Ectodermal cell (in vitro differentiated cells): ENCODE measurements around the gene ZNF277.

ENCODE experiments used
- H3K27ac ChIP-seq: 2 replicates; pipeline ENCODE4 v1.7.0; 2013; ENCODE audit warnings: mild to moderate bottlenecking, low read depth, low read length; ENCODE audit not compliant: insufficient read depth, poor library complexity, severe bottlenecking
- H3K27me3 ChIP-seq: 2 replicates; pipeline ENCODE4 v1.7.0; 2013; ENCODE audit warnings: mild to moderate bottlenecking, low read length; ENCODE audit not compliant: insufficient read depth, control insufficient read depth, poor library complexity, severe bottlenecking
- H3K36me3 ChIP-seq: one replicate; pipeline ENCODE4 v1.7.0; 2013; ENCODE audit warnings: low read length; ENCODE audit not compliant: control insufficient read depth, insufficient read depth
- H3K4me1 ChIP-seq: one replicate; pipeline ENCODE4 v1.7.0; 2013; ENCODE audit warnings: low read length; ENCODE audit not compliant: control insufficient read depth, insufficient read depth
- H3K4me3 ChIP-seq: 2 replicates; pipeline ENCODE4 v1.7.0; 2013; ENCODE audit warnings: low read depth, low read length, control low read depth; ENCODE audit not compliant: insufficient read depth
- H3K9me3 ChIP-seq: 2 replicates; pipeline ENCODE4 v1.7.0; 2013; ENCODE audit warnings: mild to moderate bottlenecking, low read length, moderate library complexity; ENCODE audit not compliant: control insufficient read depth
- WGBS, 2 experiments: methylation state at CpG; one replicate each; pipeline ENCODE4 v1.1.7; 2013; ENCODE audit warnings: missing lambda C conversion rate in 2 of 2; 5-methylcytosine and 5-hydroxymethylcytosine counted together

ZNF277 gene

DNA sequence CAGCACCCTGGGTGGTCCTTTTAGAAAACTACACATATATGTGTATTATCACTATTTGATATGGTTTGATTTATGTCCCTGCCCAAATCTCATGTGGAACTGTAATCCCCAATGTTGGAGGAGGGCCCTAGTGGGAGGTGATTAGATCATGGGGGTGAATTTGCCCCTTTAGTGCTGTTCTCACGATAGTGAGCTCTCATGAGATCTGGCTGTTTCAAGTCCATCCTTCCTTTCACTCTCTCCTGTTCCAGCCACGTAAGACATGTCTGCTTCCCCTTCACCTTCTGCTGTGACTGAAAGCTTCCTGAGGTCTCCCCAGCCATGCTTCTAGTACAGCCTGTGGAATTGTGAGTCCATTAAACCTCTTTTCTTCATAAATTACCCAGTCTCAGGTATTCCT lies 37.6 kb upstream of the ZNF277 start:
- Histone ChIP-seq H3K27ac (no peak overlapping the region), H3K4me3 (no peak overlapping the region), H3K27me3 (no peaks in the 10 kb centered on the region), H3K9me3 (no peaks in the 10 kb centered on the region), H3K4me1 (peaks cover 10% of the 10 kb centered on the region), H3K36me3 (no peaks in the 10 kb centered on the region)
- WGBS, 2 experiments: 94 to 98% methylated on average over 2 of the region's 2 CpGs

DNA sequence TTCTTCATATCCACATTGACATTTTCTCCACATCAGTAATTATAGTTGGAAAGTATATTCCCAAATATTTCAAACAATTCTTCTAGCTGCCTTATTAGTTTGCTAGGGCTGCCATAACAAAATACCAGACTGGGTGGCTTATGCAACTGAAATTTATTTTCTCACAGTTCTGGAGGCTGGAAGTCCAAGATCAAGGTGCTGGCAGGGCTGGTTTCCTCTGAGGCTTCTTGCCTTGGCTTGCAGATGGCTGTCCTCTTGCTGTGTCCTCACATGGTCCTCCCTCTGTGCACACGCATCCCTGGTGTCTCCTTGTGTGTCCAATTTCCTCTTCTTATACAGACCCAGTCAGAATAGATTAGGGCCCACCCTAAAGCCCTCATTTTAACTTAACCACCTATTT lies 34.8 kb upstream of the ZNF277 start:
- Histone ChIP-seq H3K4me3 (no peak overlapping the region), H3K4me1 (peaks cover 10% of the 10 kb centered on the region), H3K27ac (no peak overlapping the region), H3K27me3 (no peaks in the 10 kb centered on the region), H3K9me3 (no peaks in the 10 kb centered on the region), H3K36me3 (no peaks in the 10 kb centered on the region)
- WGBS, 2 experiments: 92 to 97% methylated on average over 1 of the region's 1 CpG

DNA sequence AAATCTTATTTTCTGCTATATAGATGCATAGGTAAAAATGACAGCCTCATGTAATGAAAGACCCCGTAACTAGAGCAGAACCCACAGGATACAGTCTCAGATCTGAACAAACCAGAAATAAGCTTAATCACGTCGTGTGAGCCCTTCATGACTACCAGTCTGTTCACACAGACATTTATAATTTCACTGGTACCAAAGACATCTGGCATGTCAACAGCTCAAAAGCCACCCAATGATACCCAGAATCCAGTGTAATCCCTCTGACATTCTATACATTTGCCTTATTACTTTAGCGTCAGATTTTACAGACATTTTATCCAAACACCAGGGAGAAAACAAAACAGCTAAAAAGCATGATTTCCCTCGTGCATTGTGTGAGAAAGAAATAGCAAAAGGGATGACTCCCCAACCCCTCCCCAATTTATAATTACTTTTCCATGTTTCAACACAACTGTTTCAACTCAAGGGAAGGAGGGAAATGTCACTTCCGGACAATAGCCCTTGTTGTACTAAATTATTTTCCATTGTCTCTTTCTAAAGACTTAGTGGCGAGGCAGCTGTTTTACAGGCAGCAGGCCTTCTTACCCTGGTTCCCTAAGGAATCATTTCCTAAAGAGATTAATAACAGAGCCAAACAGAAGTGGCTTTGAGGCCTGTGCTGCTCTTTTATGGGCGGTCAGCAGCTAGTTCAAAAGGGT lies 33.5 kb upstream of the ZNF277 start:
- H3K27me3 ChIP-seq: no peaks in the 10 kb centered on the region
- no peaks in the 10 kb centered on the region for H3K36me3 ChIP-seq
- WGBS, 2 experiments: 89 to 97% methylated on average over 8 of the region's 8 CpGs
- H3K4me3 ChIP-seq: no peak overlapping the region
- H3K4me1 ChIP-seq: peaks cover 10% of the 10 kb centered on the region
- no peaks in the 10 kb centered on the region for H3K9me3 ChIP-seq
- no peak overlapping the region for H3K27ac ChIP-seq

DNA sequence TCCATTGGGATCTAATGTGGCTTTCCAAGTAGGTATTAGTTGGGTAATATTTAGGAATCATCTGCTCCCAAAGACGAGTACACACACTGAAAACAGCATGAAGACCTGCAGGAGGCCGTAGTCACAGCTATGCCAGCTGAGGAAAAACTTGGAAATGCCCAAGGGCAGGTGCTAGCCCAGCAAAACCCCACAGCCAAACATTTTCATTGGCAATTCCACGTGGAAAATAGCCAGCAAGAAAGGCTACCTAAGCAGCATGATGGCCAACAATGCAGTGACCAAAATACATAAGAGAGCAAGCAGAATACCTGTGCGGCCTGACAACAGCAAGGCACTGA lies 33.0 kb upstream of the ZNF277 start:
- no peaks in the 10 kb centered on the region for H3K36me3 ChIP-seq
- no peak overlapping the region for H3K27ac ChIP-seq

DNA sequence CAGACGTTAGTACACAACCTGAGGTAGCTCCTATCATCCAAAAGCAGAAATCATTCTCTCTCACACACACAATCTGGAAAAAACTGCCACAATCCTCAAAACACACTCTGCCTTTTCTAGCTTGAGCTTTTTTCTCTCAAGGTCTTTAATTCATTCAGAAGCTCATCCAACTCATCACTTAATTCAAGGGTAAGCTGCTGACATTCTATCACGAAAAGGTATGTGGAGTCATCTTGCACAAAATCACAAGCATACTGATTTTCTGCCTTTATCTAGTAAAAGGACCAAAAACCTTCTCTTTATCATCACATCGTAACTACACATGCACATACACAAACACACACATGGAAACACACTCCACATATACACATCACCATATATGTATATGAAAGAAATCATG lies 32.3 kb upstream of the ZNF277 start:
- WGBS, 2 experiments: 88 to 94% methylated on average over 3 of the region's 3 CpGs
- no peak overlapping the region for H3K4me3 ChIP-seq
- H3K4me1 ChIP-seq: peaks cover 10% of the 10 kb centered on the region
- H3K27ac ChIP-seq: no peak overlapping the region
- no peaks in the 10 kb centered on the region for H3K9me3 ChIP-seq
- no peaks in the 10 kb centered on the region for H3K27me3 ChIP-seq
- no peaks in the 10 kb centered on the region for H3K36me3 ChIP-seq

More for the DNA sequence above, 33.0 kb upstream of the ZNF277 start:
- no peak overlapping the region for H3K4me3 ChIP-seq
- 85 to 90% methylated on average over 4 of the region's 4 CpGs for WGBS, 2 experiments
- H3K9me3 ChIP-seq: no peaks in the 10 kb centered on the region
- H3K4me1 ChIP-seq: peaks cover 10% of the 10 kb centered on the region
- no peaks in the 10 kb centered on the region for H3K27me3 ChIP-seq

DNA sequence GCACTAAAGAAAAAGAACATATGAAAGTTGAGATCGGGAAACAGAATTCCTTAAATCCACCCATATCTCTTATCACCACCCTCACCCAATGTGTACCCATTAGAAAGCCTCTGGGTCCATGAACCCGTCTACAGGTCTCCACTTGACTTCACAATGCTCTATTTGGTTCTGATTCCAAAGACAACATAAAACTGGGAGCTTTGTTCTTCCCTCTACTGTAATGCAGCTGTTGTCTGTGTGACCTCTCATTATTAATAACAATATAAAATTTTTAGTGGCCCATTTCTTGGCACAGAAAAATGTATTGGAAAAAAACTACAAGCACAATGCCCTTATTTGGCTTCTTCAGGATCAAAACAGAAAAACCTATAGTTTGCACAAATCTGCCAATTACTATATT lies 30.3 kb upstream of the ZNF277 start:
- WGBS, 2 experiments: 90 to 92% methylated on average over 2 of the region's 2 CpGs
- Histone ChIP-seq H3K9me3 (no peaks in the 10 kb centered on the region), H3K36me3 (no peaks in the 10 kb centered on the region), H3K4me3 (no peak overlapping the region), H3K27me3 (no peaks in the 10 kb centered on the region), H3K27ac (no peak overlapping the region), H3K4me1 (peaks cover 15% of the 10 kb centered on the region)

DNA sequence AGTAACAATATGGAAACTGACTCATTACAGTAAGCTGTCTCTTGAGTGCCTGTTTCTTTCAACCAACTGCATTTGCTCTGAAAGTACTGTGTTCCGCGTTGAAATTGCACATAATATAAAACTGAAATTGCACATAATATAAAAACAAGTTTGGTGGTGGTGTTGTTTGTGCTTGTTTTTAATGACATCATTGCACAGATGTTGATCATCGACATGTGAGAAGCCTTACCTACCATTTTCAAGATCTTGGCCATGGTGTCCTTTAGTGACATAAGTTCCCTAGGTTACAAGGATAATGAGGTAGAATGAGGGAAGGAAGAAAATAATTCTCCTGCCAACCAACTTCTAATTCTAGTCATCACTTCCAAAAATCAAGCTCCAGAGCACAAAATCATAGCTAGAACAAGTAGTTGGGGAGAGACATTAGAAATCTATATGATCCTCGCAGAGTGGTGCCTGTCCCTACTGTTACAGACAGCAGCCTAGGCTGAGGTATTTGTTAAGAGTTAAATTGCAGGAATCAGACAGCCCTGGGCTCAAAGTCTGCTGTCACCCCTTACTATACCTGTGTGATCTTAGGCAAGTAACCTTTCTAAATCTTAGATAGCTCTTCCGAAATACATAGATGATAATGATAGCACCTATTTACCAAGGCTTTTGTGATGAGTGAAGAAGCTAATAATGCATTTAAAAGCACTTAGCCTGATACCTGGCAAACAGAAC lies 29.6 kb upstream of the ZNF277 start:
- Histone ChIP-seq H3K4me3 (no peak overlapping the region), H3K36me3 (no peaks in the 10 kb centered on the region), H3K27me3 (no peaks in the 10 kb centered on the region), H3K9me3 (no peaks in the 10 kb centered on the region), H3K27ac (no peak overlapping the region), H3K4me1 (peaks cover 15% of the 10 kb centered on the region)
- 94% methylated on average over 4 of the region's 5 CpGs for WGBS, 2 experiments

DNA sequence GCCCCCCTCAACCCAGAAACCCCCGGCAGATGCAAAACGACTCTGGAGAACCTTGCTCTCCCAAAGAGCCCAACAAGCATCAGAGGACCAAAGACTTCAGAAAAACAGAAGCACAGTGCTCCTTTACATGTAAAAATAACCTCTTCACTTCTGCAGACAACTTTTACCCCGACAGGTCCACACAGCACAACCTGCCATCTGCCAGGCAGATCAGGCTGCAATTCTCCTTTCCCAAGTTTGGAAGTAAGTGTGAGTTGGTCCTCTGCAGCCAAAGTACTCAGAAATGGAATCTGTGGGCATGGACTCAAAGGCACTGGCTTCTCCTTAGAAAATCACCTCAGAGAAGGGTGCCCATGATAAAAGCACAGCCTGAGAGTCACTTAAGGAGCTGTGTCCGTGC lies 26.3 kb upstream of the ZNF277 start:
- Histone ChIP-seq H3K36me3 (no peaks in the 10 kb centered on the region), H3K4me1 (peaks cover 8% of the 10 kb centered on the region), H3K27me3 (no peaks in the 10 kb centered on the region), H3K27ac (no peak overlapping the region), H3K4me3 (no peak overlapping the region), H3K9me3 (no peaks in the 10 kb centered on the region)
- WGBS, 2 experiments: 85 to 87% methylated on average over 4 of the region's 4 CpGs

DNA sequence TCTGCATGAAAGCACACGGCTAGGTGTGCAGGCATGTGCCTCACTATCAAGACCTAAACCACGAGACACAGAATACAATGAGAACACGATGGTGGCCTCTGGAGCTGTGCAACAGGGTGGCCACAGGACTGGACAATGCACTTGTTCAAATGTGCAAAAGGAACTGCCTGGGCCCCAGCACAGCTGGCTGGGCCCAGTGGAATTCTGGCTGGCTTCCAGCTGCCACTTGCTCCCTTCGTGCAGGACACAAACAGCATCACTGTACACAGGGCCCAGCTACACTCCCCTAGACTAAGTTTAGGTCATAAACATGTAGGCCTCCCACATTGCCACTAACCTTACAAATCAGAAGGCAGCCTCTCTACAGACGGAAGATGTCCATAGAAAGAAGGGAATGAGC lies 23.7 kb upstream of the ZNF277 start:
- 92 to 96% methylated on average over 5 of the region's 5 CpGs for WGBS, 2 experiments
- Histone ChIP-seq H3K4me1 (peaks cover 10% of the 10 kb centered on the region), H3K27ac (no peak overlapping the region), H3K36me3 (no peaks in the 10 kb centered on the region), H3K9me3 (no peaks in the 10 kb centered on the region), H3K27me3 (no peaks in the 10 kb centered on the region), H3K4me3 (no peak overlapping the region)

DNA sequence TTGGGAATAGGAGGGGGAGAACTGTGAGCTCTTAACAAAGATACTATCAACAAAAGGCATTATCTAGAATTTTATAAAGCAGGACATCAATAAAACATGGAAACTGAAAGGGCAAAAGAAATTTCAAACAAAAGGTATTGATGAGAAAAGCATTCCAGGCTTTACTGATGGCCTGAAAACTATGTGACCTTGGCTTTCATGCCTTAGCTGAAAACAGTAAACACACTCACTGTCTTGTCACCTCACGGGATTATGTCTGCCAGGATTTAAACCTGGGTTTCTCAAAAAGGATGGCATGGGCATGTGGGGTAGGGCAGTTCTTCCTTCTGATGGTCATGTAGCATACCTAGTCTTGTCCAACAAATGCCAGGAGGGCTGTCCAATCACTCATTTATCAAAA lies 23.2 kb upstream of the ZNF277 start:
- Histone ChIP-seq H3K27ac (no peak overlapping the region), H3K36me3 (no peaks in the 10 kb centered on the region), H3K4me1 (peaks cover 10% of the 10 kb centered on the region), H3K9me3 (no peaks in the 10 kb centered on the region), H3K27me3 (no peaks in the 10 kb centered on the region), H3K4me3 (no peak overlapping the region)
- WGBS, 2 experiments: 75 to 94% methylated on average over 1 of the region's 1 CpG
